ENCODE measurements around the gene DAPK2. TPM values are rescaled to one million over a fixed set of nuclear protein-coding genes. Genes with fewer than 3 reads are reported as not detected.
A peak's percentile ranks its signal among the peaks of the same experiment; 100 is the strongest.
"Not testable (repeated sequence)": the region's sequence is repeated elsewhere in the genome, so short reads cannot be mapped to it uniquely, and the experiment has no call there.

Gene DAPK2
- total RNA-seq, 1 donor from 2014 or later = 2.4 TPM

DNA sequence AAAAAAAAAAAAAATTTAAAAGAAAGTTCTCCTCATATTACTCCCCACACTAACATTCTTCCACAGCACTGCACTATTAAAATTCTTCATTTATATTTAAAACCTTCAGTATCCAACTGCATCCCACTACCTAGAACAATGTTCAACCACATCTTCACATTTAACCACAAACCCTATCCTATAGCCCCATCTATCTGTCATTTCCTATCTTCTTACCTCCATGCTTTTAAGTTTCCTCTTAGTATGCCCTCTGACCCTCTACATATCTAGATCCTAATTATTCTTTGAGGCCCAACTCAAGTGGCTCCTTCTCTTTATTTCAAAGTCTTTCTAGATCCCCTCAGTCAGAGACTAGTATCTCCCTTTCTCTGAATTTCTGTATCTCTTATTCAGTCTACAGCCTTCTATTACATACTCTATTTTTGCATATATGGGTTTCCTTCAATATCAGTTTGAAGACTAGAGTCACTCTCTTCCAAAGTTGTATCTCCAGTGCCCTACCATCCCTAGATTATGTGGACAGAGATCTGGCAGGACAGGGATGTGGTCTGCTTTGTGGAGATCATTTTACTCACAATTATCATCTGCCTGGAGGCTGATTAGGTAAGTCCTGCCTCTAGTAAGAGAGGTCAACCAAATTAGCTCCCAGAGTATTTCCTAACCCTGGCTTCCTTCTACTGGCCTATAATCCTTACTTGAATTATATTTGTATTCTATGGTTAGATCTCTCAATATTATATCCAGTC, 46.0 kb upstream of the DAPK2 start:
- TF ChIP-seq, protein P1, sequence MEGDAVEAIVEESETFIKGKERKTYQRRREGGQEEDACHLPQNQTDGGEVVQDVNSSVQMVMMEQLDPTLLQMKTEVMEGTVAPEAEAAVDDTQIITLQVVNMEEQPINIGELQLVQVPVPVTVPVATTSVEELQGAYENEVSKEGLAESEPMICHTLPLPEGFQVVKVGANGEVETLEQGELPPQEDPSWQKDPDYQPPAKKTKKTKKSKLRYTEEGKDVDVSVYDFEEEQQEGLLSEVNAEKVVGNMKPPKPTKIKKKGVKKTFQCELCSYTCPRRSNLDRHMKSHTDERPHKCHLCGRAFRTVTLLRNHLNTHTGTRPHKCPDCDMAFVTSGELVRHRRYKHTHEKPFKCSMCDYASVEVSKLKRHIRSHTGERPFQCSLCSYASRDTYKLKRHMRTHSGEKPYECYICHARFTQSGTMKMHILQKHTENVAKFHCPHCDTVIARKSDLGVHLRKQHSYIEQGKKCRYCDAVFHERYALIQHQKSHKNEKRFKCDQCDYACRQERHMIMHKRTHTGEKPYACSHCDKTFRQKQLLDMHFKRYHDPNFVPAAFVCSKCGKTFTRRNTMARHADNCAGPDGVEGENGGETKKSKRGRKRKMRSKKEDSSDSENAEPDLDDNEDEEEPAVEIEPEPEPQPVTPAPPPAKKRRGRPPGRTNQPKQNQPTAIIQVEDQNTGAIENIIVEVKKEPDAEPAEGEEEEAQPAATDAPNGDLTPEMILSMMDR (IDR thresholded peaks at IDR 0.05) = no peak
- intact Hi-C loops (cut with DNase I) = loop anchor here (2.0 to 10.0 kb wide), 3 partner anchors 71 to 497 kb away; partner anchors contain the start of genes FBXL22, PCLAF, PPIB and TRIP4
- Histone ChIP-seq H3K9me3 (no peaks in the 10 kb centered on the region), H3K36me3 (peaks cover 2 to 22% of the 10 kb centered on the region in 2 donors), H3K4me1 (peaks cover 13 to 21% of the 10 kb centered on the region in 2 donors), H3K27ac (peak overlapping the region in 1 of 2 donors; percentile 79), H3K27me3 (no peaks in the 10 kb centered on the region), H3K4me3 (peak overlapping the region; percentile 59 to 79)
- DNase-seq (ENCODE audit: low spot score in 2 of 2) = no peak

DNA sequence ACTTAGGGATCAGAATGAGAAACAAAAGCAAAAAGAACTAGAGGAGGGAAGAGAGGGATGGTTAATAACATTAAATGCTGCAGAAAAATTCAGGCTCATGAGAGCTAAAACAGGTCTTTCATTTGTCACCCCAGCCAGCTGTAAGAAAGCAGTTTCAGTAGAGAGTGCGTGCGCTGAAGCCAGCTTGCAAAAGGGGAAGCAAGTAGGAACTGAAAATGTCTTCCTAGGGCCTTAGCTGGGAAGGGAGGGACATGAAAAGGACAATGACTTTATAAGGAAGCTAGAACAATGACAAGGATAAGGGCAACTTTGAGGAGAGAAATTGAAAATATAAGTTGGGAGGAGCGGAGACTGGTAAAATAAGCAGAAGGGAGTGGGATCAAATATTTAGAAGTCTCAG, 44.2 kb upstream of the DAPK2 start:
- Histone ChIP-seq H3K27ac (peak overlapping the region in 1 of 2 donors; percentile 8), H3K4me1 (peaks cover 8 to 16% of the 10 kb centered on the region in 2 donors)

DNA sequence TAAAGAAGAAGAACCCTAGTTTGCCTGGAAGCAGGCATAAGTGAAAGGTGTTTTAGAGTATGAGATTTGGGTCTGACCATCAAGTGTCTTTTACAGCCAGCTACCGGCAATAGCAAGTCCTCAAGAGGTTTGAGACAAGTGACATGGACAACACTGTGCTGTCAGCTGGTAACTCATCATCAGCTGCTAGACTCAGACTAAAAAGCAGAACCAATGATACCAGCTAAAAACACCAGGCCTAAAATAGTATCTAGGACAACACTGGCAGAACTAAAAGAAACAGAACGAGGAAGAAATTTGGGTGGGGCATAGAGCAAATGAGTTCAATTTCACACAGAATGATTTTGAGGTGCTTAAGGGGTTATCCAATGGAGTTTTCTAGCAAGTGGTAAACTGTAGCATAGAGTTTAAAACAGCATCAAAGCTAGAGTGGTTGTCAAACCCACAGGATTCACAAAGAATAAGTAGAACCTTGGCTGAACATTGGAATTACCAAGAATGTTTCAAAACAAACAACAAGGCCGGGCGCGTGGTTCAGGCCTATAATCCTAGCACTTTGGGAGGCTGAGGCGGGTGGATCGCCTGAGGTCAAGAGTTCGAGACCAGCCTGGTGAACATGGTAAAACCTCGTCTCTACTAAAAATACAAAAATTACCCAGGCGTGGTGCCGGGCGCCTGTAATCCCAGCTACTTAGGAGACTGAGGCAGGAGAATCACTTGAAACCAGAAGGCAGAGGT, 43.4 kb upstream of the DAPK2 start:
- H3K9me3 ChIP-seq = no peaks in the 10 kb centered on the region
- no peak for DNase-seq (ENCODE audit: low spot score in 2 of 2)
- TF ChIP-seq, protein P1 (IDR thresholded peaks at IDR 0.05) = no peak
- H3K4me3 ChIP-seq = no peak overlapping the region
- peak overlapping the region; percentile 4 to 8 for H3K27ac ChIP-seq
- intact Hi-C loops (cut with DNase I) = loop anchor here (10.0 kb wide), 2 partner anchors 295 to 495 kb away; partner anchors contain the start of genes FBXL22, PCLAF and TRIP4
- peaks cover 2 to 11% of the 10 kb centered on the region in 2 donors for H3K4me1 ChIP-seq
- H3K36me3 ChIP-seq = peaks cover 12 to 39% of the 10 kb centered on the region in 2 donors
- H3K27me3 ChIP-seq = no peaks in the 10 kb centered on the region

More for the DNA sequence above, 44.2 kb upstream of the DAPK2 start:
- TF ChIP-seq, protein P1 (IDR thresholded peaks at IDR 0.05) = no peak
- H3K36me3 ChIP-seq = peaks cover 4 to 31% of the 10 kb centered on the region in 2 donors
- no peaks in the 10 kb centered on the region for H3K27me3 ChIP-seq
- DNase-seq (ENCODE audit: low spot score in 2 of 2) = no peak
- no peaks in the 10 kb centered on the region for H3K9me3 ChIP-seq
- intact Hi-C loops (cut with DNase I) = loop anchor here (10.0 kb wide), 2 partner anchors 294 to 496 kb away; partner anchors contain the start of genes FBXL22, PCLAF and TRIP4
- no peak overlapping the region for H3K4me3 ChIP-seq

DNA sequence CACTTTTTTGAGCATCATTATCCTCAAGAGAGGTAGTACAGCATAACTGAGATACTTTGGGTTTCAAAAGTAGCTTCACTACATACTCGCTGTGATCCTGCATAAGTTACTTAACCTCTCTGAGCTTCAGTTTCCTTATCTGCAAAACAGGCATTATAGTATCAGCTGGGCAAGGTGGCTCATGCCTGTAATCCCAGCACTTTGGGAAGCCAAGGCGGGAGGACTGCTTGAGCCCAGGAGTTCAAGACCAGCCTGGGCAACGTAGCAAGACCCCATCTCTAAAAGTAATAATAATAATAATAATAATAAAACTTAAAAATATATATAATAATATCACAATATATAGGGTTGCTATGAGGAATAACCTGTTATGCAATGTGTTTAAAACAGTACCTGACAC, 36.5 kb upstream of the DAPK2 start:
- intact Hi-C loops (cut with DNase I) = no loop called here
- Histone ChIP-seq H3K27me3 (no peaks in the 10 kb centered on the region), H3K4me3 (no peak overlapping the region), H3K4me1 (no peaks in the 10 kb centered on the region), H3K36me3 (peaks cover 26 to 51% of the 10 kb centered on the region in 2 donors), H3K27ac (no peak overlapping the region), H3K9me3 (no peaks in the 10 kb centered on the region)
- TF ChIP-seq, protein P1 (IDR thresholded peaks at IDR 0.05) = no peak
- DNase-seq (ENCODE audit: low spot score in 2 of 2) = no peak

DNA sequence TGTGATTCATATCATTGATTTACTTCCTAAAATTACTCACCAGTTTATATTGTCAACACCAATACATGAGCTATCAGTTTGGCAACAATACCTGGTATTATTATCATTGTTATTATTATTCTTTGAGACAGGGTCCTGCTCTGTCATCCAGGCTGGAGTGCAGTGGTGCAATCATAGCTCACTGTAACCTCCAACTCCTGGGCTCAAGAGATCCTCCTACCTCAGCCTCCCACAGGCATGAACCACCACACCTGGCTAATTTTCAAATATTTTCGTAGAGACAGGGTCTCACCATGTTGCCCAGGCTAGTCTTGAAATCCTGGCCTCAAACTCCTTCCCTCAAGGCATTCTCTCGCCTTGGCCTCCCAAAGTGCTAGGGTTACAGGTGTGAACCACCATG, 27.2 kb upstream of the DAPK2 start:
- H3K4me1 ChIP-seq; DNase-seq (ENCODE audit: low spot score in 2 of 2); H3K27me3 ChIP-seq; H3K4me3 ChIP-seq; H3K9me3 ChIP-seq; intact Hi-C loops (cut with DNase I); H3K27ac ChIP-seq: not testable (repeated sequence)
- H3K36me3 ChIP-seq = peaks cover 3 to 30% of the 10 kb centered on the region in 2 donors

DNA sequence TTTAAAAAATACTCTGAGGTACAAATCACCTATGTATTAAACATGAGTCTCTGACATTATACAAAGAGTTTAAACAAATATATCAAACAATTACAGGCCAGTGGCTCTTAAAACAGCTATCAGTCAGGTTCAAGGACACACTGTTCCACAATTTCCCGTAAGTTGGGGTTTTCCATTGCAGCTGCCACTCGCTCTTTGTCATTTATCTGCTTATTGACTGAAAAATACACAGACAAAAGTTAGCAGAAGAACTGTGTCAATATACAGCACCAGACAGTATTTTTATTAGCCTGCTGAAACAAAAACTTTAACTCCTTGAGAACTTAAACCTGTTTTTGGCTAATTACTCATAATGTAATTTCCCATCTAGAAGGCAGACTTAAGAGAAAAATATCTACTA, 26.5 kb upstream of the DAPK2 start:
- H3K27ac ChIP-seq = no peak overlapping the region
- H3K4me3 ChIP-seq = no peak overlapping the region
- no peaks in the 10 kb centered on the region for H3K27me3 ChIP-seq
- no peaks in the 10 kb centered on the region for H3K4me1 ChIP-seq
- DNase-seq (ENCODE audit: low spot score in 2 of 2) = no peak
- H3K9me3 ChIP-seq = no peaks in the 10 kb centered on the region
- TF ChIP-seq, protein P1 (IDR thresholded peaks at IDR 0.05) = no peak
- intact Hi-C loops (cut with DNase I) = no loop called here
- peaks cover 3 to 30% of the 10 kb centered on the region in 2 donors for H3K36me3 ChIP-seq

Data from ascending aorta (tissue), 2 donors.